Panc1 (cell line): ENCODE measurements around the gene TRMT10B.

ENCODE experiments used
- POLR2AphosphoS5 ChIP-seq: IDR thresholded peaks from 2 replicates; pipeline ENCODE4 v1.6.1; 2012; ENCODE audit warnings: mild to moderate bottlenecking, low read depth, low read length, moderate library complexity
- TF ChIP-seq, protein P1 (sequence below): fragments of 450-650 bp; IDR thresholded peaks from 2 replicates; pipeline ENCODE4 v1.5.1; 2017; ENCODE audit warnings: mild to moderate bottlenecking

DNA sequence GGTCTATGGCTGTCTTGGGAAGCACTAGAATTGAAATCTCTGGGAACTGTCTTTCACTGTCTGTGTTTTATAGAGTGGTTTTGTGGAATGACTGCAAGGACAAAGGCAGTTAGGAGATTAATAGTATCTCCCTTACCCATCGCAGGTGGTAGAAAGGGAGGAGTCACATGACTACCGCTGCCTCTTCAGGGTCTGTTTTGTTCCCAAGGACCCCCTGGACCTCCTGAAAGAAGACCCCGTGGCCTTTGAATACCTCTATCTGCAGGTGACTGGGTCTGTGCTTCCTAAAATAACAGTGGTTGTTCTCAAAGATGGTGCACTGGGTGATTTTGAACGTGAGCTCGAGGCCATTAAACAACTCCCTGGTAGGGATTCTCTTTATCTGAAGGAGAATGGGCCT is 22.8 kb upstream of the TRMT10B start:
- TF ChIP-seq POLR2AphosphoS5: no peak
- TF ChIP-seq, protein P1, sequence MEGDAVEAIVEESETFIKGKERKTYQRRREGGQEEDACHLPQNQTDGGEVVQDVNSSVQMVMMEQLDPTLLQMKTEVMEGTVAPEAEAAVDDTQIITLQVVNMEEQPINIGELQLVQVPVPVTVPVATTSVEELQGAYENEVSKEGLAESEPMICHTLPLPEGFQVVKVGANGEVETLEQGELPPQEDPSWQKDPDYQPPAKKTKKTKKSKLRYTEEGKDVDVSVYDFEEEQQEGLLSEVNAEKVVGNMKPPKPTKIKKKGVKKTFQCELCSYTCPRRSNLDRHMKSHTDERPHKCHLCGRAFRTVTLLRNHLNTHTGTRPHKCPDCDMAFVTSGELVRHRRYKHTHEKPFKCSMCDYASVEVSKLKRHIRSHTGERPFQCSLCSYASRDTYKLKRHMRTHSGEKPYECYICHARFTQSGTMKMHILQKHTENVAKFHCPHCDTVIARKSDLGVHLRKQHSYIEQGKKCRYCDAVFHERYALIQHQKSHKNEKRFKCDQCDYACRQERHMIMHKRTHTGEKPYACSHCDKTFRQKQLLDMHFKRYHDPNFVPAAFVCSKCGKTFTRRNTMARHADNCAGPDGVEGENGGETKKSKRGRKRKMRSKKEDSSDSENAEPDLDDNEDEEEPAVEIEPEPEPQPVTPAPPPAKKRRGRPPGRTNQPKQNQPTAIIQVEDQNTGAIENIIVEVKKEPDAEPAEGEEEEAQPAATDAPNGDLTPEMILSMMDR: no peak
